Endothelial cell of umbilical vein (primary cell): ENCODE results near the gene NFIA.

Experiments used
- EZH2 ChIP-seq: IDR thresholded peaks from 2 replicates; pipeline ENCODE4 v1.6.1; 2012; ENCODE audit warnings: borderline replicate concordance, low read depth, mild to moderate bottlenecking, moderate library complexity, low read length, inconsistent platforms; ENCODE audit not compliant: severe bottlenecking
- GATA2 ChIP-seq: IDR thresholded peaks from 2 replicates; pipeline ENCODE4 v1.7.0; 2011; ENCODE audit warnings: low read depth, mild to moderate bottlenecking, moderate library complexity, mixed read lengths, low read length; ENCODE audit not compliant: insufficient read length, insufficient read depth
- POLR2A ChIP-seq: IDR thresholded peaks from 2 replicates; pipeline ENCODE4 v1.6.1; 2012; ENCODE audit warnings: low read depth, mild to moderate bottlenecking, control low read depth, low read length
- TF ChIP-seq, protein P1 (sequence below): IDR thresholded peaks from 2 replicates; pipeline ENCODE4 v1.6.1; 2011; ENCODE audit not compliant: insufficient read depth, insufficient read length
- TF ChIP-seq, protein P2 (sequence below), 2 donors: IDR thresholded peaks; 1 replicate in 1 of 2; 2 replicates in 1 of 2; pipeline ENCODE4 v1.5.1; 2011; ENCODE audit warnings: low read length in 2 of 2, mild to moderate bottlenecking in 2 of 2, moderate library complexity in 2 of 2, control low read depth in 1 of 2, inconsistent platforms in 1 of 2, low read depth in 1 of 2; ENCODE audit not compliant: insufficient read depth in 1 of 2; ENCODE audit errors: extremely low read depth in 1 of 2

DNA sequence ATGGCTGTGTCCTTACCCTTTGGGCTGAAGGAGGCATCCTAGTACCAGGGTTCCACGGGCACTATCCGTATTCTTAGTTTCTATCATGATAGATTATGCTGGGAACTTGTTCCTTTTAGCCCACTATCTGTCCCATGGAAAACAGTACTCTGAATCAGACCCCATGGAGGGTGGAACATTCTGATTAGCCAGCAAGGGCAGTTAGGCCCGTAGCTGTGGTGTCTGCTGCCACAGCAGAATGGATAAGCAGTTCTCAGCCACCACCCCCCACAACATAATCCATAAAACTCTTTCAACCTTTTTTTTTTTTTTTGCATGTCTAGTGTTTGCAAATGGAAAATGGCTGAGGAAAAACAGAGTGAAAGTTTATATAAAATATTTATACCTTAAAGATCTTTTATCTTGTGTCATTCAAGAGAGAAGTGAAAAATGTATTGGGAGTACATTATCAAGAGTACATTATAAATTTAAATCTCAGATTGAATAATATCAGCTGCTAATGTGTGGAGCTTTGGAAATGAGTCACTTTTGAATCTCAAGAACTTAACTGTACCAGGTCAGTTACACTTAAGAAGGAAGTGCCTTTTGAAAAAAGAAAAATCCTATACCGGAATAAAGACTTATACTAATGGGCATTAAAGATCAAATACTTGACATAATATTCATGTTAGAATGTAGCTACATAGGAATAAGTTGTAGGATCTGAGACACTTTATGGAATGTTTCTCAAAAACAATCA lies 80.3 kb downstream of the NFIA start:
- TF ChIP-seq, protein P1, sequence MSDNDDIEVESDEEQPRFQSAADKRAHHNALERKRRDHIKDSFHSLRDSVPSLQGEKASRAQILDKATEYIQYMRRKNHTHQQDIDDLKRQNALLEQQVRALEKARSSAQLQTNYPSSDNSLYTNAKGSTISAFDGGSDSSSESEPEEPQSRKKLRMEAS, result no peak
- TF ChIP-seq POLR2A, result no peak
- TF ChIP-seq, protein P2, sequence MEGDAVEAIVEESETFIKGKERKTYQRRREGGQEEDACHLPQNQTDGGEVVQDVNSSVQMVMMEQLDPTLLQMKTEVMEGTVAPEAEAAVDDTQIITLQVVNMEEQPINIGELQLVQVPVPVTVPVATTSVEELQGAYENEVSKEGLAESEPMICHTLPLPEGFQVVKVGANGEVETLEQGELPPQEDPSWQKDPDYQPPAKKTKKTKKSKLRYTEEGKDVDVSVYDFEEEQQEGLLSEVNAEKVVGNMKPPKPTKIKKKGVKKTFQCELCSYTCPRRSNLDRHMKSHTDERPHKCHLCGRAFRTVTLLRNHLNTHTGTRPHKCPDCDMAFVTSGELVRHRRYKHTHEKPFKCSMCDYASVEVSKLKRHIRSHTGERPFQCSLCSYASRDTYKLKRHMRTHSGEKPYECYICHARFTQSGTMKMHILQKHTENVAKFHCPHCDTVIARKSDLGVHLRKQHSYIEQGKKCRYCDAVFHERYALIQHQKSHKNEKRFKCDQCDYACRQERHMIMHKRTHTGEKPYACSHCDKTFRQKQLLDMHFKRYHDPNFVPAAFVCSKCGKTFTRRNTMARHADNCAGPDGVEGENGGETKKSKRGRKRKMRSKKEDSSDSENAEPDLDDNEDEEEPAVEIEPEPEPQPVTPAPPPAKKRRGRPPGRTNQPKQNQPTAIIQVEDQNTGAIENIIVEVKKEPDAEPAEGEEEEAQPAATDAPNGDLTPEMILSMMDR (IDR thresholded peaks at IDR 0.05; ENCODE audit: extremely low read depth in 1 of 2, insufficient read depth in 1 of 2, low read depth in 1 of 2, low read length in 2 of 2), result no peak
- no peak for TF ChIP-seq EZH2
- no peak for TF ChIP-seq GATA2
